SK-N-SH (cell line): ENCODE results near the gene MYO10.

Experiments used
- EP300 ChIP-seq, 2 experiments: IDR thresholded peaks; 2 replicates each; pipeline versions ENCODE4 v1.4.0 to v1.6.1; 2012; ENCODE audit warnings: borderline replicate concordance in 1 of 2, low read depth in 1 of 2, low read length in 1 of 2
- FOXM1 ChIP-seq: IDR thresholded peaks from 2 replicates; pipeline ENCODE4 v1.4.0; 2012; ENCODE audit warnings: low read depth, mild to moderate bottlenecking
- GATA2 ChIP-seq: sonication (generic); formaldehyde crosslinking; IDR thresholded peaks from 2 replicates; pipeline ENCODE4 v1.5.0; 2020; ENCODE audit warnings: mild to moderate bottlenecking, missing genetic modification reagents
- JUND ChIP-seq: IDR thresholded peaks from 2 replicates; pipeline ENCODE4 v1.4.0; 2012
- MEF2A ChIP-seq: IDR thresholded peaks from 2 replicates; pipeline ENCODE4 v1.4.0; 2012; ENCODE audit warnings: low read depth, borderline replicate concordance
- MXI1 ChIP-seq: IDR thresholded peaks from 2 replicates; pipeline ENCODE4 v1.6.1; 2012; ENCODE audit warnings: mild to moderate bottlenecking, low read depth, low read length, improper control_type of control experiment
- POLR2AphosphoS5 ChIP-seq: IDR thresholded peaks from 2 replicates; pipeline ENCODE4 v1.6.1; 2012; ENCODE audit warnings: low read depth, low read length
- SIN3A ChIP-seq: IDR thresholded peaks from 2 replicates; pipeline ENCODE4 v1.6.1; 2012; ENCODE audit warnings: low read depth, mild to moderate bottlenecking, low read length, moderate library complexity, borderline replicate concordance
- TF ChIP-seq, protein P1 (sequence below): fragments of 200-600 bp; sonication (generic); IDR thresholded peaks from 2 replicates; pipeline ENCODE4 v1.6.1; 2017; ENCODE audit warnings: antibody characterized with exemption, mild to moderate bottlenecking, moderate library complexity
- TF ChIP-seq, protein P2 (sequence below): IDR thresholded peaks from 2 replicates; pipeline ENCODE4 v1.4.0; 2012; ENCODE audit warnings: low read depth, borderline replicate concordance
- TF ChIP-seq, protein P3 (sequence below): IDR thresholded peaks from 2 replicates; pipeline ENCODE4 v1.6.1; 2012; ENCODE audit warnings: mild to moderate bottlenecking, low read depth, low read length, moderate library complexity
- TF ChIP-seq, protein P4 (sequence below): IDR thresholded peaks from 2 replicates; pipeline ENCODE4; 2012

DNA sequence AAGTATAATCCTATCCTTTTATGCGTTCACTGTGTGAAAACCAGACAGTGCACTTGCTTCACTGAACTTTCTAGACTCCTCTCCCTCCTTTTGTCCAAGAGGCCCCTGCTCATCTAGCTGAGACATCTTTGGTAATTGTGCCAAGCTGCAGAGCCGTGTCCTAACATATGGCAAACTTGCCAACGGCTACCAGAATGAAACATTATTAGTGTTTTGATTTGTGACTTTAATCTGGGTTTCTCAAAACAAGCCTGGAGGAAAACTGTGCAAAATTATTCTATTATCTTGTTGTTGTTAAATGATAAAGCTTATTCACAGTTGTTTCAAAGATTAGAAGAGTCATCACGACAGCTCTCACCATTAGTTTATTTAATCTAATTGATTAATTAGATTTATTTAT lies 240.3 kb downstream of the MYO10 start:
- TF ChIP-seq, protein P1, sequence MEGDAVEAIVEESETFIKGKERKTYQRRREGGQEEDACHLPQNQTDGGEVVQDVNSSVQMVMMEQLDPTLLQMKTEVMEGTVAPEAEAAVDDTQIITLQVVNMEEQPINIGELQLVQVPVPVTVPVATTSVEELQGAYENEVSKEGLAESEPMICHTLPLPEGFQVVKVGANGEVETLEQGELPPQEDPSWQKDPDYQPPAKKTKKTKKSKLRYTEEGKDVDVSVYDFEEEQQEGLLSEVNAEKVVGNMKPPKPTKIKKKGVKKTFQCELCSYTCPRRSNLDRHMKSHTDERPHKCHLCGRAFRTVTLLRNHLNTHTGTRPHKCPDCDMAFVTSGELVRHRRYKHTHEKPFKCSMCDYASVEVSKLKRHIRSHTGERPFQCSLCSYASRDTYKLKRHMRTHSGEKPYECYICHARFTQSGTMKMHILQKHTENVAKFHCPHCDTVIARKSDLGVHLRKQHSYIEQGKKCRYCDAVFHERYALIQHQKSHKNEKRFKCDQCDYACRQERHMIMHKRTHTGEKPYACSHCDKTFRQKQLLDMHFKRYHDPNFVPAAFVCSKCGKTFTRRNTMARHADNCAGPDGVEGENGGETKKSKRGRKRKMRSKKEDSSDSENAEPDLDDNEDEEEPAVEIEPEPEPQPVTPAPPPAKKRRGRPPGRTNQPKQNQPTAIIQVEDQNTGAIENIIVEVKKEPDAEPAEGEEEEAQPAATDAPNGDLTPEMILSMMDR: no peak
- TF ChIP-seq, protein P2, sequence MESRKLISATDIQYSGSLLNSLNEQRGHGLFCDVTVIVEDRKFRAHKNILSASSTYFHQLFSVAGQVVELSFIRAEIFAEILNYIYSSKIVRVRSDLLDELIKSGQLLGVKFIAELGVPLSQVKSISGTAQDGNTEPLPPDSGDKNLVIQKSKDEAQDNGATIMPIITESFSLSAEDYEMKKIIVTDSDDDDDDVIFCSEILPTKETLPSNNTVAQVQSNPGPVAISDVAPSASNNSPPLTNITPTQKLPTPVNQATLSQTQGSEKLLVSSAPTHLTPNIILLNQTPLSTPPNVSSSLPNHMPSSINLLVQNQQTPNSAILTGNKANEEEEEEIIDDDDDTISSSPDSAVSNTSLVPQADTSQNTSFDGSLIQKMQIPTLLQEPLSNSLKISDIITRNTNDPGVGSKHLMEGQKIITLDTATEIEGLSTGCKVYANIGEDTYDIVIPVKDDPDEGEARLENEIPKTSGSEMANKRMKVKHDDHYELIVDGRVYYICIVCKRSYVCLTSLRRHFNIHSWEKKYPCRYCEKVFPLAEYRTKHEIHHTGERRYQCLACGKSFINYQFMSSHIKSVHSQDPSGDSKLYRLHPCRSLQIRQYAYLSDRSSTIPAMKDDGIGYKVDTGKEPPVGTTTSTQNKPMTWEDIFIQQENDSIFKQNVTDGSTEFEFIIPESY: no peak
- TF ChIP-seq MEF2A: no peak
- no peak for TF ChIP-seq POLR2AphosphoS5
- peak; percentile 54 for TF ChIP-seq GATA2 (CRISPR knock-in tag)
- no peak for TF ChIP-seq MXI1
- TF ChIP-seq, protein P3, sequence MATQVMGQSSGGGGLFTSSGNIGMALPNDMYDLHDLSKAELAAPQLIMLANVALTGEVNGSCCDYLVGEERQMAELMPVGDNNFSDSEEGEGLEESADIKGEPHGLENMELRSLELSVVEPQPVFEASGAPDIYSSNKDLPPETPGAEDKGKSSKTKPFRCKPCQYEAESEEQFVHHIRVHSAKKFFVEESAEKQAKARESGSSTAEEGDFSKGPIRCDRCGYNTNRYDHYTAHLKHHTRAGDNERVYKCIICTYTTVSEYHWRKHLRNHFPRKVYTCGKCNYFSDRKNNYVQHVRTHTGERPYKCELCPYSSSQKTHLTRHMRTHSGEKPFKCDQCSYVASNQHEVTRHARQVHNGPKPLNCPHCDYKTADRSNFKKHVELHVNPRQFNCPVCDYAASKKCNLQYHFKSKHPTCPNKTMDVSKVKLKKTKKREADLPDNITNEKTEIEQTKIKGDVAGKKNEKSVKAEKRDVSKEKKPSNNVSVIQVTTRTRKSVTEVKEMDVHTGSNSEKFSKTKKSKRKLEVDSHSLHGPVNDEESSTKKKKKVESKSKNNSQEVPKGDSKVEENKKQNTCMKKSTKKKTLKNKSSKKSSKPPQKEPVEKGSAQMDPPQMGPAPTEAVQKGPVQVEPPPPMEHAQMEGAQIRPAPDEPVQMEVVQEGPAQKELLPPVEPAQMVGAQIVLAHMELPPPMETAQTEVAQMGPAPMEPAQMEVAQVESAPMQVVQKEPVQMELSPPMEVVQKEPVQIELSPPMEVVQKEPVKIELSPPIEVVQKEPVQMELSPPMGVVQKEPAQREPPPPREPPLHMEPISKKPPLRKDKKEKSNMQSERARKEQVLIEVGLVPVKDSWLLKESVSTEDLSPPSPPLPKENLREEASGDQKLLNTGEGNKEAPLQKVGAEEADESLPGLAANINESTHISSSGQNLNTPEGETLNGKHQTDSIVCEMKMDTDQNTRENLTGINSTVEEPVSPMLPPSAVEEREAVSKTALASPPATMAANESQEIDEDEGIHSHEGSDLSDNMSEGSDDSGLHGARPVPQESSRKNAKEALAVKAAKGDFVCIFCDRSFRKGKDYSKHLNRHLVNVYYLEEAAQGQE: no peak
- TF ChIP-seq, protein P4, sequence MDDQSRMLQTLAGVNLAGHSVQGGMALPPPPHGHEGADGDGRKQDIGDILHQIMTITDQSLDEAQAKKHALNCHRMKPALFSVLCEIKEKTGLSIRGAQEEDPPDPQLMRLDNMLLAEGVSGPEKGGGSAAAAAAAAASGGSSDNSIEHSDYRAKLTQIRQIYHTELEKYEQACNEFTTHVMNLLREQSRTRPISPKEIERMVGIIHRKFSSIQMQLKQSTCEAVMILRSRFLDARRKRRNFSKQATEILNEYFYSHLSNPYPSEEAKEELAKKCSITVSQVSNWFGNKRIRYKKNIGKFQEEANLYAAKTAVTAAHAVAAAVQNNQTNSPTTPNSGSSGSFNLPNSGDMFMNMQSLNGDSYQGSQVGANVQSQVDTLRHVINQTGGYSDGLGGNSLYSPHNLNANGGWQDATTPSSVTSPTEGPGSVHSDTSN: no peak
- TF ChIP-seq SIN3A: no peak
- no peak for TF ChIP-seq FOXM1
- peak in 1 of 2 experiments; percentile 73; a peak in 2 of 4 replicates for TF ChIP-seq EP300 (IDR thresholded peaks at IDR 0.05; ENCODE audit: borderline replicate concordance in 1 of 2, low read depth in 1 of 2, low read length in 1 of 2)
- TF ChIP-seq JUND: no peak
